DOHH2 (cell line): ENCODE measurements around the gene IGFBP1.
A peak's percentile ranks its signal among the peaks of the same experiment; 100 is the strongest.
"Not testable (repeated sequence)": the region's sequence is repeated elsewhere in the genome, so short reads cannot be mapped to it uniquely, and the experiment has no call there.

Experiments
- H3F3A ChIP-seq: fragments of 200-600 bp; sonication (generic), shearing (Covaris generic); 2 replicates; pipeline ENCODE4 v1.6.0; 2016; ENCODE audit warnings: antibody characterized with exemption, mild to moderate bottlenecking; ENCODE audit not compliant: control insufficient read depth, insufficient read depth
- H3K27ac ChIP-seq: fragments of 200-600 bp; sonication (generic); 2 replicates; pipeline ENCODE4 v1.5.1; 2014; ENCODE audit warnings: low read depth, mild to moderate bottlenecking, low read length, moderate library complexity
- H3K27me3 ChIP-seq: fragments of 200-600 bp; sonication (generic); 2 replicates; pipeline ENCODE4 v1.6.1; 2014; ENCODE audit warnings: mild to moderate bottlenecking, low read length, mixed read lengths; ENCODE audit not compliant: control insufficient read depth
- H3K36me3 ChIP-seq: fragments of 200-600 bp; sonication (generic); 2 replicates; pipeline ENCODE4 v1.6.1; 2014; ENCODE audit warnings: mild to moderate bottlenecking, low read length, moderate library complexity, mixed read lengths; ENCODE audit not compliant: control insufficient read depth
- H3K4me1 ChIP-seq: fragments of 200-600 bp; sonication (generic); 2 replicates; pipeline ENCODE4 v1.6.1; 2014; ENCODE audit warnings: mild to moderate bottlenecking, low read length, mixed read lengths; ENCODE audit not compliant: control insufficient read depth
- H3K4me2 ChIP-seq: fragments of 200-600 bp; sonication (generic); 2 replicates; pipeline ENCODE4 v1.6.0; 2014; ENCODE audit warnings: mild to moderate bottlenecking, low read length, moderate library complexity
- H3K4me3 ChIP-seq: fragments of 200-600 bp; sonication (generic); 2 replicates; pipeline ENCODE4 v1.5.1; 2014; ENCODE audit warnings: mild to moderate bottlenecking, low read length, mixed read lengths
- H3K79me2 ChIP-seq: fragments of 200-600 bp; sonication (generic); 2 replicates; pipeline ENCODE4 v1.6.1; 2014; ENCODE audit warnings: mild to moderate bottlenecking, low read length, mixed read lengths; ENCODE audit not compliant: control insufficient read depth
- H3K9me2 ChIP-seq: fragments of 200-600 bp; sonication (generic); replicated peaks from 2 replicates; pipeline ENCODE4 v1.6.1; 2014; ENCODE audit warnings: mild to moderate bottlenecking, low read length, mixed read lengths; ENCODE audit not compliant: control insufficient read depth
- H3K9me3 ChIP-seq: fragments of 200-600 bp; sonication (generic); 2 replicates; pipeline ENCODE4 v1.6.1; 2014; ENCODE audit warnings: antibody characterized with exemption, low read length, mixed read lengths; ENCODE audit not compliant: control insufficient read depth, insufficient read depth
- H4K20me1 ChIP-seq: fragments of 200-600 bp; sonication (generic); 2 replicates; pipeline ENCODE4 v1.6.0; 2014; ENCODE audit warnings: low read depth, mild to moderate bottlenecking, antibody characterized with exemption, low read length, moderate library complexity; ENCODE audit not compliant: control insufficient read depth, insufficient read depth
- CTCF ChIP-seq: fragments of 200-600 bp; sonication (generic); IDR thresholded peaks from one replicate; pipeline ENCODE4 v1.5.1; 2014; ENCODE audit warnings: antibody characterized with exemption, mild to moderate bottlenecking, low read depth, low read length; ENCODE audit not compliant: poor library complexity, severe bottlenecking
- EZH2phosphoT487 ChIP-seq: fragments of 200-600 bp; sonication (generic); IDR thresholded peaks from 2 replicates; pipeline ENCODE4 v1.6.1; 2017; ENCODE audit warnings: borderline replicate concordance, mild to moderate bottlenecking, antibody characterized with exemption, low read length, moderate library complexity, mixed read lengths

The IGFBP1 gene

GRCh38 chr7:45888185-45888992 lies at the start of gene IGFBP1:
TSS of gene IGFBP1 (plus strand) at chr7:45888488. CDS start at chr7:45888653, 165 bp downstream.
- no peaks in the 10 kb centered on the region for H3K9me3 ChIP-seq
- no peaks in the 10 kb centered on the region for H3K4me1 ChIP-seq
- no peak within 1 kb of the TSS for H3K27ac ChIP-seq
- no peaks in the 10 kb centered on the region for H3K79me2 ChIP-seq
- TF ChIP-seq EZH2phosphoT487, result no peak
- TF ChIP-seq CTCF, result no peak
- H3K27me3 ChIP-seq, result peaks cover 24% of the 10 kb centered on the region
- no peaks in the 10 kb centered on the region for H3F3A ChIP-seq
- no peaks in the 10 kb centered on the region for H3K9me2 ChIP-seq
- H3K36me3 ChIP-seq, result no peaks in the 10 kb centered on the region
- H3K4me3 ChIP-seq, result no peak within 1 kb of the TSS
- H4K20me1 ChIP-seq, result no peaks in the 10 kb centered on the region
- no peak within 1 kb of the TSS for H3K4me2 ChIP-seq

- not testable (repeated sequence) for H3K27ac ChIP-seq, H3K9me2 ChIP-seq, H3F3A ChIP-seq, H3K4me2 ChIP-seq, H3K27me3 ChIP-seq, H4K20me1 ChIP-seq, H3K9me3 ChIP-seq, H3K4me3 ChIP-seq, H3K79me2 ChIP-seq, H3K36me3 ChIP-seq
- peaks cover 25% of the 10 kb centered on the region for H3K4me1 ChIP-seq
These were observed 49.4 kb upstream of the IGFBP1 start for GRCh38 chr7:45838852-45839251.

DNA sequence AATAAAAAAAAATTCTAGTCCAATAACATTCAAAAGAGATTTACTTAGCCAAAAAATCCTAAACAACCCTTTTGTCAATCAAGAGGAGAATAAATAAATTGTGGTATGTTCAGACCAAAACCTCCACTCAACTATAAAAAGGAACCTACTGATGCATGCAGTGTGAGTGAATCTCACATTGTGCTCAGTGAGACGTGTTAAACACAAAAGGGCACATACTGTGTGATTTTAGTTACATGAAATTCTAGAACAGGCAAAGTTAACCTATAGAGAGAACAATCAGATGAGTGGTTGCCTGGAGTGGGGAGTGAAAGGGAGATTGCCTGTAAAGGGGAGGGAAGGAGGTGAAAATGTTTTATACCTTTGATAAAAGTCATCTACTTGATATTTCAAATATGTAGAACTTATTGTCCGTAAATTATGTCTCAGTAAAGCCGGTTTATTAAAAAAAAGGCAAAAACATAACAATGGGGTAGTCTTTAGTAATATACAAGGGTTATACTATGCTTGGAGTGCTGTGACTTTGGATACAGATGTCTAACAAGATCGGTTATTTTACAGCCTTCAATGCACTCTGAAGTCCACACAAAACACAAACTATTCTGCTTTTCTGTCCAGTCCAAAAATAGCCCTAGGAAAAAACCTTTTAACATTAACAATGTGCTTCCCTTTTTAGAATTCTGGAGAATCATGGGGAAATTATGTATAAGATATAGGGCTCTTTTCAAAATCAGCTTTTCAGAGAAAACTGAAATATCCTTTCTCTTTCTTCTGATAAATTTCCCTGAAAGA lies 46.2 kb upstream of the IGFBP1 start:
- H3K9me2 ChIP-seq, H3K27me3 ChIP-seq, H3K79me2 ChIP-seq, H3F3A ChIP-seq, H3K9me3 ChIP-seq, H4K20me1 ChIP-seq, H3K36me3 ChIP-seq: not testable (repeated sequence)
- Histone ChIP-seq H3K27ac (peak overlapping the region; percentile 81), H3K4me1 (peaks cover 35% of the 10 kb centered on the region), H3K4me3 (peak overlapping the region; percentile 60), H3K4me2 (peak overlapping the region; percentile 85)

- not testable (repeated sequence) for H3K36me3 ChIP-seq, H3F3A ChIP-seq, H3K9me2 ChIP-seq
These were observed 41.8 kb upstream of the IGFBP1 start for GRCh38 chr7:45846536-45846935.

GRCh38 chr7:45848734-45849133 lies 39.6 kb upstream of the IGFBP1 start:
- not testable (repeated sequence) for H3F3A ChIP-seq, H4K20me1 ChIP-seq, H3K27me3 ChIP-seq, H3K36me3 ChIP-seq, H3K79me2 ChIP-seq, H3K9me3 ChIP-seq, H3K4me2 ChIP-seq, H3K27ac ChIP-seq, H3K9me2 ChIP-seq, H3K4me3 ChIP-seq
- H3K4me1 ChIP-seq, result peaks cover 35% of the 10 kb centered on the region

More at GRCh38 chr7:45846536-45846935, 41.8 kb upstream of the IGFBP1 start:
- not testable (repeated sequence) for H3K9me3 ChIP-seq, H4K20me1 ChIP-seq, H3K4me2 ChIP-seq, H3K79me2 ChIP-seq, H3K27ac ChIP-seq, H3K4me3 ChIP-seq, H3K27me3 ChIP-seq
- peaks cover 52% of the 10 kb centered on the region for H3K4me1 ChIP-seq

DNA sequence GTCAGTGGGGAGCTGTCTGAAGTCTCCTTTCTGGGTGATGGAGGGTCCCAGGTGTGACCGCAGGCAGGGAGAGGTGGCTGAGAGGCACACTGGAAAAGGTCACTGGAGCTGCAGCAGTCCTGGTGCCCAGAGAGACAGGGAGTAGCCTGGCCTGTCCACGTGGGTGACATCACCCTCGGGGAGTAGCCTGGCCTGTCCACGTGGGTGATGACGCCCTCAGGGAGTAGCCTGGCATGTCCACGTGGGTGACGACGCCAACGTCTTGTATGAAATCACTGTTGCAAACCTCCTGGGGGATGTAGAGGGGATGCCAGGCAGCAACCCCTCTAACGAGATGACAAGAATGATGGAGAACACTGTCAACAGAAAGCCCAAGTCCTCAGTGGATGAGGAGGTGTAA lies 35.3 kb upstream of the IGFBP1 start:
- H3K27me3 ChIP-seq, H3K4me2 ChIP-seq, H3F3A ChIP-seq, H3K9me2 ChIP-seq, H3K9me3 ChIP-seq, H3K4me3 ChIP-seq, H3K36me3 ChIP-seq, H3K27ac ChIP-seq, H3K79me2 ChIP-seq, H4K20me1 ChIP-seq: not testable (repeated sequence)
- peaks cover 15% of the 10 kb centered on the region for H3K4me1 ChIP-seq

- H3K79me2 ChIP-seq, H3K27me3 ChIP-seq: not testable (repeated sequence)
- H3K4me1 ChIP-seq, result peaks cover 15% of the 10 kb centered on the region
These were observed 34.8 kb upstream of the IGFBP1 start for GRCh38 chr7:45853491-45853890.

More at GRCh38 chr7:45853491-45853890, 34.8 kb upstream of the IGFBP1 start:
- H3K36me3 ChIP-seq, H3K27ac ChIP-seq, H3F3A ChIP-seq, H3K4me3 ChIP-seq, H3K4me2 ChIP-seq, H3K9me3 ChIP-seq, H3K9me2 ChIP-seq, H4K20me1 ChIP-seq: not testable (repeated sequence)
